ENCODE results near the gene PLCB1.

The PLCB1 gene

GRCh38 chr20:8706961-8707700 lies 575.1 kb downstream of the PLCB1 start:
- DNase-seq = no peak
- TF ChIP-seq GATA1 (IDR thresholded peaks at IDR 0.05; ENCODE audit: low read depth, low read length) (no peak), POLR2A (IDR thresholded peaks at IDR 0.05; ENCODE audit: low read length) (no peak)

GRCh38 chr20:8709627-8710026 lies 577.6 kb downstream of the PLCB1 start:
- DNase-seq = no peak
- TF ChIP-seq GATA1 (IDR thresholded peaks at IDR 0.05; ENCODE audit: low read depth, low read length) = no peak
- TF ChIP-seq POLR2A (IDR thresholded peaks at IDR 0.05; ENCODE audit: low read length) = no peak

- TF ChIP-seq POLR2A (IDR thresholded peaks at IDR 0.05; ENCODE audit: low read length) (no peak), GATA1 (IDR thresholded peaks at IDR 0.05; ENCODE audit: low read depth, low read length) (no peak)
- no peak for DNase-seq
Observed at GRCh38 chr20:8711501-8711900, 579.4 kb downstream of the PLCB1 start.

GRCh38 chr20:8714206-8714605 lies 582.1 kb downstream of the PLCB1 start:
- TF ChIP-seq GATA1 (IDR thresholded peaks at IDR 0.05; ENCODE audit: low read depth, low read length) = no peak
- no peak for TF ChIP-seq POLR2A (IDR thresholded peaks at IDR 0.05; ENCODE audit: low read length)
- DNase-seq = no peak

GRCh38 chr20:8718279-8718678 lies 586.2 kb downstream of the PLCB1 start:
- no peak for DNase-seq
- TF ChIP-seq POLR2A (IDR thresholded peaks at IDR 0.05; ENCODE audit: low read length) = no peak
- TF ChIP-seq GATA1 (IDR thresholded peaks at IDR 0.05; ENCODE audit: low read depth, low read length) = no peak

GRCh38 chr20:8720089-8720488 lies 588.0 kb downstream of the PLCB1 start:
- no peak for TF ChIP-seq GATA1 (IDR thresholded peaks at IDR 0.05; ENCODE audit: low read depth, low read length)

GRCh38 chr20:8721098-8721497 lies 589.0 kb downstream of the PLCB1 start:
- DNase-seq = peak; percentile 12 to 32
- TF ChIP-seq GATA1 (IDR thresholded peaks at IDR 0.05; ENCODE audit: low read depth, low read length) = no peak

More at GRCh38 chr20:8720089-8720488, 588.0 kb downstream of the PLCB1 start:
- no peak for DNase-seq

GRCh38 chr20:8722277-8722928 lies 590.3 kb downstream of the PLCB1 start:
- DNase-seq = peak; percentile 42 to 64

GRCh38 chr20:8723296-8723695 lies 591.2 kb downstream of the PLCB1 start:
- no peak for DNase-seq
- TF ChIP-seq POLR2A (IDR thresholded peaks at IDR 0.05; ENCODE audit: low read length) = no peak
- no peak for TF ChIP-seq GATA1 (IDR thresholded peaks at IDR 0.05; ENCODE audit: low read depth, low read length)

More at GRCh38 chr20:8722277-8722928, 590.3 kb downstream of the PLCB1 start:
- TF ChIP-seq GATA1 (IDR thresholded peaks at IDR 0.05; ENCODE audit: low read depth, low read length) (no peak), POLR2A (IDR thresholded peaks at IDR 0.05; ENCODE audit: low read length) (no peak)

- DNase-seq = no peak
Observed at GRCh38 chr20:8724884-8725283, 592.8 kb downstream of the PLCB1 start.

GRCh38 chr20:8726460-8726859 lies 594.4 kb downstream of the PLCB1 start:
- DNase-seq = no peak
- TF ChIP-seq GATA1 (IDR thresholded peaks at IDR 0.05; ENCODE audit: low read depth, low read length) = no peak

More at GRCh38 chr20:8724884-8725283, 592.8 kb downstream of the PLCB1 start:
- no peak for TF ChIP-seq GATA1 (IDR thresholded peaks at IDR 0.05; ENCODE audit: low read depth, low read length)
- TF ChIP-seq POLR2A (IDR thresholded peaks at IDR 0.05; ENCODE audit: low read length) = no peak

GRCh38 chr20:8735014-8735413 lies 602.9 kb downstream of the PLCB1 start:
- no peak for DNase-seq
- TF ChIP-seq GATA1 (IDR thresholded peaks at IDR 0.05; ENCODE audit: low read depth, low read length) = no peak

GRCh38 chr20:8735674-8736073 lies 603.6 kb downstream of the PLCB1 start:
- no peak for TF ChIP-seq GATA1 (IDR thresholded peaks at IDR 0.05; ENCODE audit: low read depth, low read length)
- no peak for TF ChIP-seq POLR2A (IDR thresholded peaks at IDR 0.05; ENCODE audit: low read length)
- DNase-seq = no peak

- TF ChIP-seq GATA1 (IDR thresholded peaks at IDR 0.05; ENCODE audit: low read depth, low read length) = no peak
- no peak for TF ChIP-seq POLR2A (IDR thresholded peaks at IDR 0.05; ENCODE audit: low read length)
- no peak for DNase-seq
Observed at GRCh38 chr20:8740265-8740664, 608.2 kb downstream of the PLCB1 start.

GRCh38 chr20:8744228-8744844 lies 612.3 kb downstream of the PLCB1 start:
- TF ChIP-seq POLR2A (IDR thresholded peaks at IDR 0.05; ENCODE audit: low read length) (no peak), GATA1 (IDR thresholded peaks at IDR 0.05; ENCODE audit: low read depth, low read length) (no peak)
- no peak for DNase-seq
